ENCODE results near the gene PAQR7.

Gene PAQR7

GRCh38 chr1:25908161-25908560 lies 32.7 kb upstream of the PAQR7 start:
- TF ChIP-seq CTCF (conservative IDR thresholded peaks at IDR 0.05; ENCODE audit: low read depth, low read length): no peak
- no peak for DNase-seq (ENCODE audit: low read depth)
- no peak overlapping the region for H3K4me3 ChIP-seq (ENCODE audit: low read depth, low read length)

GRCh38 chr1:25907601-25908000 lies 32.1 kb upstream of the PAQR7 start:
- H3K4me3 ChIP-seq (ENCODE audit: low read depth, low read length): no peak overlapping the region
- no peak for DNase-seq (ENCODE audit: low read depth)
- TF ChIP-seq CTCF (conservative IDR thresholded peaks at IDR 0.05; ENCODE audit: low read depth, low read length): no peak

GRCh38 chr1:25906644-25907300 lies 31.3 kb upstream of the PAQR7 start:
- DNase-seq (ENCODE audit: low read depth): no peak
- no peak for TF ChIP-seq CTCF (conservative IDR thresholded peaks at IDR 0.05; ENCODE audit: low read depth, low read length)
- peak overlapping the region; percentile 69 for H3K4me3 ChIP-seq (ENCODE audit: low read depth, low read length)

- peak; percentile 90 for DNase-seq (ENCODE audit: low read depth)
- TF ChIP-seq CTCF (conservative IDR thresholded peaks at IDR 0.05; ENCODE audit: low read depth, low read length): no peak
- peak within 1 kb of the TSS; percentile 69 for H3K4me3 ChIP-seq (ENCODE audit: low read depth, low read length)
These were observed 30.5 kb upstream of the PAQR7 start, which contains the start of gene STMN1 for GRCh38 chr1:25905680-25906643. Gene STMN1, minus strand, starts transcription at chr1:25906419. Its CDS starts 1,743 bp downstream, at chr1:25904676.

- DNase-seq (ENCODE audit: low read depth): peak; percentile 91
- TF ChIP-seq CTCF (conservative IDR thresholded peaks at IDR 0.05; ENCODE audit: low read depth, low read length): peak; percentile 32
- peak overlapping the region; percentile 69 for H3K4me3 ChIP-seq (ENCODE audit: low read depth, low read length)
These were observed 29.6 kb upstream of the PAQR7 start for GRCh38 chr1:25904943-25905679.

GRCh38 chr1:25903986-25904385 lies 28.5 kb upstream of the PAQR7 start:
- H3K4me3 ChIP-seq (ENCODE audit: low read depth, low read length): no peak overlapping the region
- TF ChIP-seq CTCF (conservative IDR thresholded peaks at IDR 0.05; ENCODE audit: low read depth, low read length): no peak
- DNase-seq (ENCODE audit: low read depth): no peak

Measured in choroid plexus epithelial cell (primary cell).